GM23338 (cell line): Measurements from ENCODE around the gene C1QTNF5. TPM values are rescaled to one million over a fixed set of nuclear protein-coding genes. Genes with fewer than 3 reads are reported as not detected.

Experiments used
- ATAC-seq: fragments of 200-7000 bp; cut with Tn5 transposase; 3 replicates; pipeline ENCODE4 v1.9.1; 2020
- DNase-seq: peaks from one replicate; pipeline ENCODE4 v3.0.0-alpha.2; 2015; ENCODE audit warnings: low spot score
- H2AFZ ChIP-seq: fragments of 200-600 bp; sonication (generic); 2 replicates; pipeline ENCODE4 v1.8.0; 2016; ENCODE audit warnings: antibody characterized with exemption, mild to moderate bottlenecking, moderate library complexity
- H3F3A ChIP-seq: fragments of 200-600 bp; sonication (generic); replicated peaks from 2 replicates; pipeline ENCODE4 v1.8.0; 2017; ENCODE audit warnings: antibody characterized with exemption, mixed run types, low read depth
- H3K27ac ChIP-seq: fragments of 200-600 bp; sonication (generic); 2 replicates; pipeline ENCODE4 v1.6.1; 2016; ENCODE audit warnings: low read depth
- H3K27me3 ChIP-seq: fragments of 200-600 bp; sonication (generic); 2 replicates; pipeline ENCODE4 v1.8.0; 2016; ENCODE audit warnings: mild to moderate bottlenecking, mixed run types, moderate library complexity; ENCODE audit not compliant: insufficient read depth
- H3K36me3 ChIP-seq: fragments of 200-600 bp; sonication (generic); 2 replicates; pipeline ENCODE4 v1.8.0; 2016; ENCODE audit warnings: mild to moderate bottlenecking; ENCODE audit not compliant: insufficient read depth
- H3K4me1 ChIP-seq: fragments of 200-600 bp; sonication (generic); 2 replicates; pipeline ENCODE4 v1.8.0; 2016; ENCODE audit warnings: mild to moderate bottlenecking, moderate library complexity; ENCODE audit not compliant: insufficient read depth
- H3K4me2 ChIP-seq: fragments of 200-600 bp; sonication (generic); 2 replicates; pipeline ENCODE4 v1.7.1; 2017; ENCODE audit warnings: mixed run types
- H3K4me3 ChIP-seq: fragments of 200-600 bp; sonication (generic); 2 replicates; pipeline ENCODE4 v1.6.1; 2016; ENCODE audit warnings: mixed run types
- H3K79me2 ChIP-seq: fragments of 200-600 bp; sonication (generic); replicated peaks from 2 replicates; pipeline ENCODE4 v1.8.0; 2017; ENCODE audit warnings: mild to moderate bottlenecking; ENCODE audit not compliant: insufficient read depth
- H3K9me2 ChIP-seq: fragments of 200-600 bp; sonication (generic); 2 replicates; pipeline ENCODE4 v1.8.0; 2017; ENCODE audit not compliant: insufficient read depth
- H4K20me1 ChIP-seq: fragments of 200-600 bp; sonication (generic); replicated peaks from 2 replicates; pipeline ENCODE4 v1.8.0; 2017; ENCODE audit warnings: mild to moderate bottlenecking; ENCODE audit not compliant: insufficient read depth
- H3K27ac Mint-ChIP-seq: 2 replicates; pipeline ENCODE4 v1.8.0; 2020; ENCODE audit warnings: inconsistent platforms, mild to moderate bottlenecking, moderate library complexity, mixed read lengths
- H3K27me3 Mint-ChIP-seq: 3 replicates; pipeline ENCODE4 v1.8.0; 2022; ENCODE audit warnings: low read depth, mild to moderate bottlenecking, moderate library complexity, mixed read lengths, inconsistent platforms; ENCODE audit not compliant: insufficient read depth, poor library complexity
- H3K36me3 Mint-ChIP-seq: 3 replicates; pipeline ENCODE4 v1.8.0; 2021; ENCODE audit warnings: low read depth, mild to moderate bottlenecking, inconsistent platforms, moderate library complexity, mixed read lengths
- H3K4me1 Mint-ChIP-seq: 3 replicates; pipeline ENCODE4 v1.8.0; 2020; ENCODE audit warnings: mild to moderate bottlenecking, inconsistent platforms, mixed read lengths
- H3K4me3 Mint-ChIP-seq: 3 replicates; pipeline ENCODE4 v1.8.0; 2021; ENCODE audit warnings: moderate library complexity, mild to moderate bottlenecking, inconsistent platforms, mixed read lengths
- H3K9me3 Mint-ChIP-seq: 3 replicates; pipeline ENCODE4 v1.8.0; 2020; ENCODE audit warnings: moderate library complexity, mild to moderate bottlenecking, inconsistent platforms, mixed read lengths
- CREB1 ChIP-seq: fragments of 250-450 bp; sonication (Bioruptor Pico); IDR thresholded peaks from 2 replicates; pipeline ENCODE4 v1.5.0; 2020; ENCODE audit warnings: low read depth, mild to moderate bottlenecking, moderate library complexity
- REST ChIP-seq: IDR thresholded peaks from one replicate; pipeline ENCODE4 v1.6.1; 2018; ENCODE audit warnings: antibody characterized with exemption; ENCODE audit not compliant: unreplicated experiment
- polyA plus RNA-seq: library from polyadenylated mRNA; unstranded; fragments of >200 nt; fragmentation: Nextera tagmentation; extraction: Ambion mirVana; gene quantifications from 2 replicates; pipeline ENCODE4 v1.2.1, GENCODE V29; 2016
- total RNA-seq: library from RNA; depleted of rRNA; stranded (reverse); fragments of >200 nt; shearing (Covaris generic); gene quantifications from 2 replicates; pipeline ENCODE4 v1.2.3, GENCODE V29; 2014
- TF ChIP-seq, protein P1 (sequence below), 2 experiments: fragments of 200-600 bp in 1 of 2; sonication (generic) in 1 of 2; conservative IDR thresholded peaks; 2 replicates each; pipeline versions ENCODE4 v1.5.1 to v1.6.1; 2016 to 2017; ENCODE audit warnings: antibody characterized with exemption in 2 of 2, low read depth in 2 of 2, mild to moderate bottlenecking in 2 of 2, moderate library complexity in 1 of 2

The C1QTNF5 gene
- total and polyA plus RNA-seq, 2 experiments from 2014 or later = 1.9 TPM

- peak; percentile 2; the same call in 2 of the 3 replicates for ATAC-seq
These were observed 17.1 kb downstream of the C1QTNF5 start for GRCh38 chr11:119323532-119324033.

More at GRCh38 chr11:119323532-119324033, 17.1 kb downstream of the C1QTNF5 start:
- H3K9me3 Mint-ChIP-seq = no peaks in the 10 kb centered on the region
- H3K4me1 Mint-ChIP-seq = peaks cover 25% of the 10 kb centered on the region
- no peak overlapping the region for H3K27ac ChIP-seq
- peaks cover 20% of the 10 kb centered on the region for H3K27me3 Mint-ChIP-seq
- no peaks in the 10 kb centered on the region for H4K20me1 ChIP-seq
- H3K27ac Mint-ChIP-seq = no peak overlapping the region
- H3K79me2 ChIP-seq = no peaks in the 10 kb centered on the region
- H3F3A ChIP-seq = peaks cover 11% of the 10 kb centered on the region; the same call in 1 of the 2 replicates
- H3K4me3 Mint-ChIP-seq = no peak overlapping the region; the same call in 2 of the 3 replicates
- H3K36me3 Mint-ChIP-seq = no peaks in the 10 kb centered on the region
- peak; percentile 49; the same call in 1 of the 2 replicates for TF ChIP-seq CREB1 (CRISPR knock-in tag)
- TF ChIP-seq, protein P1, sequence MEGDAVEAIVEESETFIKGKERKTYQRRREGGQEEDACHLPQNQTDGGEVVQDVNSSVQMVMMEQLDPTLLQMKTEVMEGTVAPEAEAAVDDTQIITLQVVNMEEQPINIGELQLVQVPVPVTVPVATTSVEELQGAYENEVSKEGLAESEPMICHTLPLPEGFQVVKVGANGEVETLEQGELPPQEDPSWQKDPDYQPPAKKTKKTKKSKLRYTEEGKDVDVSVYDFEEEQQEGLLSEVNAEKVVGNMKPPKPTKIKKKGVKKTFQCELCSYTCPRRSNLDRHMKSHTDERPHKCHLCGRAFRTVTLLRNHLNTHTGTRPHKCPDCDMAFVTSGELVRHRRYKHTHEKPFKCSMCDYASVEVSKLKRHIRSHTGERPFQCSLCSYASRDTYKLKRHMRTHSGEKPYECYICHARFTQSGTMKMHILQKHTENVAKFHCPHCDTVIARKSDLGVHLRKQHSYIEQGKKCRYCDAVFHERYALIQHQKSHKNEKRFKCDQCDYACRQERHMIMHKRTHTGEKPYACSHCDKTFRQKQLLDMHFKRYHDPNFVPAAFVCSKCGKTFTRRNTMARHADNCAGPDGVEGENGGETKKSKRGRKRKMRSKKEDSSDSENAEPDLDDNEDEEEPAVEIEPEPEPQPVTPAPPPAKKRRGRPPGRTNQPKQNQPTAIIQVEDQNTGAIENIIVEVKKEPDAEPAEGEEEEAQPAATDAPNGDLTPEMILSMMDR (conservative IDR thresholded peaks at IDR 0.05; ENCODE audit: low read depth in 2 of 2) = peak; percentile 88 to 92
- TF ChIP-seq REST = no peak
- 0 out of 2 replicates have a peak, but pooled peaks cover 6% of the 10 kb centered on the region for H3K27me3 ChIP-seq
- H3K4me1 ChIP-seq = peaks cover 28% of the 10 kb centered on the region
- DNase-seq = peak; percentile 95
- no peaks in the 10 kb centered on the region for H3K36me3 ChIP-seq
- H3K9me2 ChIP-seq = no peaks in the 10 kb centered on the region
- peak overlapping the region; percentile 79 for H2AFZ ChIP-seq
- H3K4me3 ChIP-seq = no peak overlapping the region
- H3K4me2 ChIP-seq = 0 out of 2 replicates have a peak overlapping the region, but pooled peaks have one; percentile 11
